Stimulated activated naive CD4-positive, alpha-beta T cell (primary cell): ENCODE data around the gene MAP3K15.

ENCODE experiments used
- DNase-seq, 6 experiments: peaks; one replicate each; lab custom pipeline; 2025; lab: John Stamatoyannopoulos, UW

The MAP3K15 gene

DNA sequence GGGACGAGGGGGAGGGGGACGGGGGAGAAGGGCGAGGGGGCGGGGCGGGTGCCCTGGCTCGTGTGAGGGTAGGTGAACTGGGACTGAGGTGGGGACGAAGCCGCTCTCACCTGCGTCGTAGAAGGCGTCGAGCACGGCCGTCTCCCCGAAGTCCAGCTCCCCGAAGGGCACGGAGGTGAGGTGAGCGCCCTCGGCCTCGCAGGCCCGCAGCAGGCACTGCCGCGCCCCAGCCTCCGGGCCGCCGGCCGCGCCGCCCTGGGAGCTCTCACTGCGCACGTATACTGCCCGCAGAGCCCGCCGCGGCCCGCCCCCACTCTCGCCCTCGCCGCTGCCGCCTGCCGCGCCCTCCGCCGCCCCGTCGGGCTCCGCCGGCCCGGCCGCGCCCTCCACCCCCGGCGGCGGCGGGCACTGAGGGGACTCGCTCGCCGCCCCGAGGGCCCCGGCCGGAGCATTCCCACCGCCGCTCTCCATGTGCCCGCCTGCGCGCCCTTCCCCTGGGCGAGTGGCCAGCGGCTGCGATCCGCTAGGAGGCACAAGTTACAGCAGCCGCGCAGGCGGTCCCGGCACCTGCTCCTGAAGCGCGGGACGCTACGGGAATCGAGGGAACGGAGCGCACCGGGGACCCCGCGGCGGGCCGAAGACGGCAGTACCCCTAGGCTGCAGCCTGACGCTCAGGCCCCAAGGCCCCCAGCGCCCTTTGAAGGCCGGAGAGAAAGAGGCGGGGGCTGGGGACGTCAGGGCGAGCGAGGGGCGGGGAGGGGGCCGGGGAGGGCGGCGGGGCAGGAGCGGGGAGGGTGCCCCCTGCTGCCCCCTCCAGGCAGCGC is at the start of gene MAP3K15:
Gene MAP3K15, minus strand, starts transcription at position 718 of the 824 bp plus-strand sequence. Its CDS starts 247 bp downstream, at position 471.
- DNase-seq: peak in 1 of 6 experiments; percentile 3

DNA sequence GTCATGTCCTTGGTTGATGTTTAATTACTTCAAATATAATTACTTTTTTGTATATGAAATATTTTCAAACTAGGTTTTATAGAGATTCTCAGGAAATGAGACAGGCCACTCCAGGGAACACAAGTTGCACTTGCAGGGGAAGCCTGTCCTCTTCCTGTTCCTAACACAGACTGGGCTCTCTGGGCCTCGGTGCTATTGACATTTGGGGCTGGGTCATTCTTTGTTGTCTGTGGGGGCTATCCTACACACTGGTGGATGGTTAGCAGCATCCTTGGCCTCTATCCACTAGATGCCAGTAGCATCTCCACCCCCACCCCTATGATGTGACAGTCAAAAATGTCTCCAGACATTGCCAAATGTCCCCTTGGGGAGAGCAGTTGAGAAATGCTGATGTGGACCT is 49.3 kb upstream of the MAP3K15 start:
- peak in 1 of 6 experiments; percentile 2 for DNase-seq

DNA sequence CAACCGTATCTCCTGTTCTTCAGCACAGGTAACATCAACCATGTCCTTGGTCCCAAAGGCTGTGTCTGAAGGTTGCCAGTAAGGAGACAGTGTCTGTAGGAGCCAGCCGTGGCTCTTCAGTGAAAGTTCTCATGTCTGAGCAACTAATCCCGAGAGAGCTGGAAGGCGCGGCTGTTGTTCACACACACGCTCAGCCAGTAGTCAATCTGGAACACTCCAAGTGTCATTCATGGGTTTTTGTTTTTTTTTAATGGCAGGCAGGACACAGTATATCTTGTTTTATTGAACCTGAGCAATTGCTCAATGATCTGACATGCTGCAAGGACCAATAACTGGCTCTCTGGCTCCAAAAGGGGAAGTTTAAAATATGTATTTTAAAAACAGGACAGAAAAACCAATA is 48.4 kb upstream of the MAP3K15 start:
- no peak for DNase-seq

- no peak for DNase-seq
These were observed 48.0 kb upstream of the MAP3K15 start for GRCh38 chrX:19563327-19563726.

- no peak for DNase-seq
These were observed 45.3 kb upstream of the MAP3K15 start for GRCh38 chrX:19560611-19561010.

GRCh38 chrX:19557822-19558221 is 42.5 kb upstream of the MAP3K15 start:
- no peak for DNase-seq

DNA sequence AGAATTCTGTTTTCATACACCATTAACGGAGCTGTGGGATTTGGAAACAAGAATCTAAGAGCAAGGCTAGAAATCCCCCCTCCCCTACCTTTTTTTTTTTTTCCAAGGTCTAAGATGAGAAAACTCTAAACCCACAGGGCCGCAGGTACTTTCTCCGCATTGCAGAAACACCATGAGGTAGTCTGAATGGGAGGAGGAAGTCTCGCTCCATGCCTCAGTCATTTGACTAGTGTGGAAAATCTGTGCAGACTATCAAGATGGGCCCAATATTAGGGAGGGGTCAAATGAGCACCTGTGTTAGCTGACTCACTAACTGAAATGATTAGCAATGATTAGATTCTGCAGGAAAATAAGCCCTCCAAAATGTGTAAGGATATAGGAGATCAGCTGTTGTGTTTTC is 40.9 kb upstream of the MAP3K15 start:
- DNase-seq: no peak

- no peak for DNase-seq
These were observed 40.4 kb upstream of the MAP3K15 start for GRCh38 chrX:19555683-19556082.

DNA sequence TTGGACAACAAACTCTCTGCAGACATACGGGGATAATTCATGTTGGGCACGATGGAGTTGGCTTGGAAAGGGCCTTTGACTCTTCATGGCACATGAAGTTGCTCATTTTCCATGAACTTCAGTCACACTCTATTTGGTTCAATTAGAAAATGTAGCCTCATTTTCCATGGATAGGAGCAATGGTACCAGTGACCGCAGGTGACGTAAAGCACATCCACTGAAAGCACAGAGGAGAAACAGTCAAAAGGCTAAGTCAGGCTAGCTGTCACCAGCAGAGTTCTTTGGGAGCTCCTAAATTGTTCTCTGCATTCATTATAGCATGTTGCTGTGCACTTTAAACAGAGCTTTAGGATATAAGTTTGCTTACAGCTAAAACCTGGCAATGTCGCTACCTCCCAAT is 39.9 kb upstream of the MAP3K15 start:
- DNase-seq: no peak

DNA sequence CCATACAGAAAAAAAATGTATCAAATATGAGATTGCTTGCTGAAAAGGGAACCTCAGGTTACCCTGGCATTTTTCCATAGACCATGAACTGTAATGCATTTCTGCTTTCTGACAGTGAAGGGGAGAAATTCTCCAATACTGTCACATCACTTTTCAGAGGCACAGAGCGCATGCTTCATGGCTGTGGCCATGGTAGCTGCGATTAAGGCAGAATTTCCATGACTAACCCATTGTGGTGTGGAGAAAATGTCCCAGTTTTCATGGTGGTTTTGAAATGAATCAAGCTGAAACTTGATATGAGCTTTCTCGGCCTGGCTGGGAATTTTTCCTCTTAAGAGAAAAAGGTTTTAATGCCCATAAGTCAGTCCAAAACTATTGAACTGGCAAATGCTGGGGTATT is 39.5 kb upstream of the MAP3K15 start:
- DNase-seq: no peak

- DNase-seq: no peak
These were observed 37.5 kb upstream of the MAP3K15 start for GRCh38 chrX:19552793-19553192.

GRCh38 chrX:19549838-19550237 is 34.5 kb upstream of the MAP3K15 start:
- DNase-seq: no peak

DNA sequence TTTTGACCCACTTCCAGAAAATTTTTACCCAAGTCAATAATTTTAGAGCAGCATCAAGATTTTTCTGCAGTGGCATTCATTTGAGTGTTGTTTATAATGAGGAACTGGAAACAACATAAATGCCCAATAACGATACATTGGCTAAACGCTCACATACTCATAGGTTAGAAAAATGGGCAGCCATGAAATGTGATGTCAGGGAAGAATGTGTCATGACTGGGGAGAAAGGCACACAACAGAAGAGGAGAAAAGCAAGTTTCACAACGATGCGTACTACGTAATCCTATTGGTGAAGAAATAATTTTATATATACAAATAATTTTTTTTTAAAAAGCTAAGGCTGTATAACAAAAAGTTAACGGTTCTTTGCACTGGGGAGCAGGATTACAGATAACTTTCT is 33.6 kb upstream of the MAP3K15 start:
- no peak for DNase-seq

- DNase-seq: no peak
These were observed 33.0 kb upstream of the MAP3K15 start for GRCh38 chrX:19548279-19548678.

DNA sequence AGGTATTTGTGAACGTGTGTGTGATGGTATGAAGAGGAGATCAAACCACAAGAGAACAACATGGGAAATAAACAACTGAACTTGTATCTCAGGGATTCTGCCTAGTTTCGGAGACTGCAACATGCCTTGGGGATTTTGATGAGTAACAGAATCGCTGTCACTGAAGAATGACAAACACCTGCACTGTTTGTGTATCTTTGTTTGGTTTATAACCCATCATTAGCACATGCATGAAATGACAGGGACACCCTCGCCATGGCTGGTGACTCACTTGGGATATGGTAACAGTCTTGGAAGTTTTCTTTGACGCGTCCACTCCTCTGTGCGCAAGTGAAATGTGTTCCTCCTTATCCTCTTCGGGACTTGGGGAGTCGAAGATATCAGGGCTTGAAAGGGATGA is 30.3 kb upstream of the MAP3K15 start:
- DNase-seq: no peak

GRCh38 chrX:19544693-19545305 is 29.5 kb upstream of the MAP3K15 start:
- DNase-seq: peak in 2 of 6 experiments; percentile 27 to 31

DNA sequence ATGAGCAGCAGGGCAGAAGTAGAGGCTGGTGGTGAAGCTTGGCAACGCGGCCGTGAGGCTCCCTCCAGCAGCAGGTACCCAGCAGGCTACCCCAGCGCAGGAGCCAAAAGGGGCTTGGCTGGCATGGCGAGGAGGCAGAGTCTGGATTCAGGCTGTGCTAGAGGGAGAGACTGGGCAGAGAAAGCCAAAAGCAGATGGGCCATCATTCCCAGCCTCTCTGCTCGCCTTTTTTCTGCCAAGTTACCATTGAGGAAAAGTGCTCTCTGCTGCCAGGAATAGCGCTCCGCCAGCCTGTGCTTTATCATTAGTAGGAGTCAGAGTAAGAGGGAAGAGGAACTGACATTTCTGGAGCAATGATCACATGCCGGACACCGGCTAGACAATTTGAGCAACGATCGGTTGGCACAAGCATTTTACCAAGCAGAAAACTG is 28.7 kb upstream of the MAP3K15 start:
- no peak for DNase-seq

GRCh38 chrX:19543020-19543715 is 27.9 kb upstream of the MAP3K15 start:
- no peak for DNase-seq

DNA sequence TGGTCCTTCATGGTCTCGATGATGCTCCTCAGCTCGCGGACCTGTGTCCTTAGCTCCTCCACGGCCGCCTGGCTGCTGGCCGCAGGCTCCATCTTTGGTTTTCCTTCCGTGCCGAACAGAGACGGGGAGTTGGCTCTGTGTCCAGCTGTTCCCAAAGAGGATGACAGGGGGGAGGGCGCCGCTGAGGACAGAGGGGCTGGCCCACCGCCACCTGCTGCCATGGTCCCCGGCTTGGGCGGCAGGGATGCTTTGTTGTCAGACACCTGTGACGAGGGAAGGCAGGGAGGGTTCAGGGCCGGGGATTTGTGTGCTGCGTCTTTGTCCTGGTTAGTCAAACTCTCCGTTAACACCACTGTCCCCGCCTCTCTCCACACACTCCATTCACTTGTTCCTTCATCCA is 26.6 kb upstream of the MAP3K15 start:
- DNase-seq: no peak

- no peak for DNase-seq
These were observed 25.9 kb upstream of the MAP3K15 start for GRCh38 chrX:19541196-19541595.

DNA sequence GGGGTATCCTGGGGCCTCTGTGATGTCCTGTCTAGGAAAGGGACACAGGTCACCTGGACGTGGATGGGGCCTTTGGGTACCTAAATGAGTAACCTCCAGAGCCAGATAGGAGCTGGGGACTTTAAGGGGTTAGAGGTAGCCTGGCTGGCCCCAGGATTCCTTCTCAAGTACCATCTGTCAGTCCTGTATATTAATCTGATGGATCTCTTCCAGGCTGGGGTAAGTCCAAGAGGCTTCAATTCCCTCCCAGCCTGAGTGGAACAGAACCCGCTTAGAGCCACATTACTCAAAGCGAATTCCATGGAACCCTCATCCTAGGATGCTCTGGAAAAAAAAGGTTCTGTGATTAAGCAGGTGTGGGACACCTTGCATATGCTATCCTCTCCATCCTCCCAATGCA is 24.8 kb upstream of the MAP3K15 start:
- DNase-seq: no peak

DNA sequence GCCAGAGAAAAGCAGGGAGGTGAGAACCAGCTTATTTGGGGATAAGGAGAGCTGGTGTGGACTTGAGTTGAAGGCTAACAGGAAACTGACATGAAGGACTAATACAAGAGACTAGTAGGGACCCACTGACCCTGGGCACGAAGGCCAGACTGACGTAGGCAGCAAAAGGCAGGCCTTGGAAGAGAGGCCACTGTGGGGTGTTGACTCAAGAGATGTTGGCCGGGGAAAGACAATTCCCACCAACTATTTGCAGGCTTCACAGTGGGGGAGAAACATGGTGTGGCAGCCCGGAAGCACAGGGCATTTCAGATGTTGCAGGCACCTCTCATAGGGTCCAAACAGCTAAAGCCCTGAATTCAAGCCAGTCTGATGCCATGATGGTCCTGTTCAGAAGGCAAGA is 24.4 kb upstream of the MAP3K15 start:
- no peak for DNase-seq

DNA sequence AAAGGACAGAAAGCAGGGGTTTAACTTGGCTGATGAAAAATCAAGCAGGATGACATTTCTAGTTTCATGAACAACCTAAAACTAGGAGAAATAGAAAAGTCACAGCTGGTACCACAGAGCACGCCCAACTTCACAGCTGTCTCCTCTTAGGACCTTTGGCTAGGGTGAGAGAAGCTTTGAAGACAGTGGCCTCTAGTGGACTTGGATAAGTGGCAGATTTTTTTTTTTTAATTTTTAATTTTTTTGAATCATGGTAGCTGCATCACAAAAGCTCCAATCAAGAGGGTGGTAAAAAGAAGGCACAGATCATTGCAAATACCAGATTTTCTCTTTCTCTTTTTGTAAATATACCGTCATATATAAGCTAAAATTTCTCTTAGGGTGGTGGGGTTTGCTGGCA is 20.2 kb upstream of the MAP3K15 start:
- DNase-seq: no peak
